ENCODE measurements around the gene CFDP1.

CFDP1 gene

DNA sequence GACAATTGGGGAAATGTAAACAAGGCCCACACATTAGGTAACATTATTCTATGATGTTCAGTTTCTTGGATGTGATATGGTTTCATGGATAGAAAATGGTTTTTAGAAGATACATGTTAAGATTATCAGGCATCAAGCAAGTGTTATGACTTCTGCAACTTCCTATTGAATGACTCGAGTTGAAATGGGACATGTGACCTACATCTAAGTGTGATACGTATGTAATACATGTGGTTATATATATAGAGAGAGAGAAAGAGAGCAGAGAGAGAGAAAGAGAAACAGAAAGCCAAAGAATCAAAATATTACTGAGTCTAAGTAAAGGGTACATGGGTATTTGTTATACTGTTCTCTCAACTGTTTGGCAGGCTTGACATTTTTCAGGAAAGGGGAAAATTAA is 29.5 kb upstream of the CFDP1 start:
- H3K4me3 ChIP-seq (ENCODE audit: low read length), result peak overlapping the region; percentile 73; the same call in 1 of the 2 replicates

DNA sequence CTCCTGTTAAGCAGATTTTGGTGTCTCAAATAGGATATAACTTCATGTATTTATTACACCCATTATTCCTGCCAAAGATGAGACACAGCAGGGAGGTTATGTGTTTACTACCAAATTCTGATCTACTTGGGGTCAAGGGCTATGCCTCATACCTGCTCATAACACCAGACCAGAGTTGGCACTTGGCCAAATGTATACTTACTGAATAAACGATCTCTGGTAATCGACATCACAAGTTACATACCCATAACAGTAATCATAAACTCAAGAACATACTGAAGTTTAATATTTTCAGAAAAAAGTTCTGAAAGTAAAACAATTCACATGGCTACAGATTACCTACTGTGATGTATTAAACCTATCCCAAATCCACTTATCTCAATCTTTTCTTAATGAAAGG is 28.3 kb upstream of the CFDP1 start:
- Histone ChIP-seq H3K4me3 (ENCODE audit: low read length) (no peak overlapping the region), H3K79me2 (ENCODE audit: low read length) (peaks cover 69% of the 10 kb centered on the region), H3K4me1 (ENCODE audit: low read length) (no peaks in the 10 kb centered on the region), H3K27me3 (replicated peaks; ENCODE audit: insufficient read depth, low read length) (no peaks in the 10 kb centered on the region), H2AFZ (ENCODE audit: low read length) (no peak overlapping the region), H3K9me2 (replicated peaks; ENCODE audit: insufficient read depth, low read length) (no peaks in the 10 kb centered on the region), H3K9ac (ENCODE audit: low read length) (no peak overlapping the region), H4K20me1 (ENCODE audit: insufficient read depth, low read length) (no peaks in the 10 kb centered on the region), H3K4me2 (ENCODE audit: low read depth, low read length) (no peak overlapping the region), H3K9me3 (replicated peaks; ENCODE audit: insufficient read depth, low read length) (no peaks in the 10 kb centered on the region), H3K27ac (ENCODE audit: low read length) (no peak overlapping the region), H3F3A (ENCODE audit: insufficient read depth, low read length) (no peaks in the 10 kb centered on the region), H3K36me3 (replicated peaks; ENCODE audit: insufficient read depth, low read length) (no peaks in the 10 kb centered on the region)
- no peak for DNase-seq
- TF ChIP-seq, protein P1, sequence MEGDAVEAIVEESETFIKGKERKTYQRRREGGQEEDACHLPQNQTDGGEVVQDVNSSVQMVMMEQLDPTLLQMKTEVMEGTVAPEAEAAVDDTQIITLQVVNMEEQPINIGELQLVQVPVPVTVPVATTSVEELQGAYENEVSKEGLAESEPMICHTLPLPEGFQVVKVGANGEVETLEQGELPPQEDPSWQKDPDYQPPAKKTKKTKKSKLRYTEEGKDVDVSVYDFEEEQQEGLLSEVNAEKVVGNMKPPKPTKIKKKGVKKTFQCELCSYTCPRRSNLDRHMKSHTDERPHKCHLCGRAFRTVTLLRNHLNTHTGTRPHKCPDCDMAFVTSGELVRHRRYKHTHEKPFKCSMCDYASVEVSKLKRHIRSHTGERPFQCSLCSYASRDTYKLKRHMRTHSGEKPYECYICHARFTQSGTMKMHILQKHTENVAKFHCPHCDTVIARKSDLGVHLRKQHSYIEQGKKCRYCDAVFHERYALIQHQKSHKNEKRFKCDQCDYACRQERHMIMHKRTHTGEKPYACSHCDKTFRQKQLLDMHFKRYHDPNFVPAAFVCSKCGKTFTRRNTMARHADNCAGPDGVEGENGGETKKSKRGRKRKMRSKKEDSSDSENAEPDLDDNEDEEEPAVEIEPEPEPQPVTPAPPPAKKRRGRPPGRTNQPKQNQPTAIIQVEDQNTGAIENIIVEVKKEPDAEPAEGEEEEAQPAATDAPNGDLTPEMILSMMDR (IDR thresholded peaks at IDR 0.05; ENCODE audit: low read length), result no peak
- TF ChIP-seq EZH2 (optimal IDR thresholded peaks at IDR 0.05; ENCODE audit: low read depth, low read length) (no peak), EZH2phosphoT487 (IDR thresholded peaks at IDR 0.05; ENCODE audit: low read length) (no peak)

More for the DNA sequence above, 29.5 kb upstream of the CFDP1 start:
- Histone ChIP-seq H3F3A (ENCODE audit: insufficient read depth, low read length) (no peaks in the 10 kb centered on the region), H3K9me3 (replicated peaks; ENCODE audit: insufficient read depth, low read length) (no peaks in the 10 kb centered on the region), H3K9me2 (replicated peaks; ENCODE audit: insufficient read depth, low read length) (no peaks in the 10 kb centered on the region), H3K27me3 (replicated peaks; ENCODE audit: insufficient read depth, low read length) (no peaks in the 10 kb centered on the region), H3K79me2 (ENCODE audit: low read length) (peaks cover 58% of the 10 kb centered on the region), H3K4me2 (ENCODE audit: low read depth, low read length) (peak overlapping the region; percentile 43; the same call in 1 of the 2 replicates), H3K4me1 (ENCODE audit: low read length) (no peaks in the 10 kb centered on the region), H2AFZ (ENCODE audit: low read length) (no peak overlapping the region), H3K36me3 (replicated peaks; ENCODE audit: insufficient read depth, low read length) (no peaks in the 10 kb centered on the region), H3K9ac (ENCODE audit: low read length) (no peak overlapping the region; the same call in 1 of the 2 replicates), H4K20me1 (ENCODE audit: insufficient read depth, low read length) (no peaks in the 10 kb centered on the region), H3K27ac (ENCODE audit: low read length) (no peak overlapping the region)
- peak; percentile 8 for DNase-seq
- no peak for TF ChIP-seq EZH2phosphoT487 (IDR thresholded peaks at IDR 0.05; ENCODE audit: low read length)
- TF ChIP-seq EZH2 (optimal IDR thresholded peaks at IDR 0.05; ENCODE audit: low read depth, low read length), result no peak
- TF ChIP-seq, protein P1 (IDR thresholded peaks at IDR 0.05; ENCODE audit: low read length), result no peak

DNA sequence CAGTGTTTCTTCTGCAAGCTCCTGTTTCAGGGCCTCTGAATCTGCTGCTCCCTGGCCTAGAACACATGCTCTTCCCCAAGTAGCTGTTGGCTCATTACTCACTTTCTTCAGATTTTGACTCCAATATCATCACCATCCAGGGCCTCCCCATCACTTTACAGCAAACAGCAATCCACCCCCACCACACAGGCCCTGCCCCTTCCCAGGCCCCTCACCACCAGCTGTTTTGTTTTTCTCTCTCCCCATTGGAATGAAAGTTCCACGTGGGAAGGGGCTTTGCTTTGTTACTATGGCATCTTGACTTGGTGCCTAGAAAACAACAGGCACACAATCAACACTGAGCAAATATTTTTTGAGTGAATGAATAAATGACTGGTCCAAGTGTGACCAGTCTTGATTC is 27.1 kb upstream of the CFDP1 start:
- H3K79me2 ChIP-seq (ENCODE audit: low read length), result peaks cover 73% of the 10 kb centered on the region
- no peak for TF ChIP-seq EZH2 (optimal IDR thresholded peaks at IDR 0.05; ENCODE audit: low read depth, low read length)
- TF ChIP-seq, protein P1 (IDR thresholded peaks at IDR 0.05; ENCODE audit: low read length), result no peak
- TF ChIP-seq EZH2phosphoT487 (IDR thresholded peaks at IDR 0.05; ENCODE audit: low read length), result no peak
- no peaks in the 10 kb centered on the region for H3K36me3 ChIP-seq (replicated peaks; ENCODE audit: insufficient read depth, low read length)
- H2AFZ ChIP-seq (ENCODE audit: low read length), result no peak overlapping the region
- H3K27me3 ChIP-seq (replicated peaks; ENCODE audit: insufficient read depth, low read length), result no peaks in the 10 kb centered on the region
- H3K27ac ChIP-seq (ENCODE audit: low read length), result no peak overlapping the region
- DNase-seq, result no peak
- H3K4me3 ChIP-seq (ENCODE audit: low read length), result no peak overlapping the region
- no peak overlapping the region for H3K9ac ChIP-seq (ENCODE audit: low read length)
- no peaks in the 10 kb centered on the region for H3K9me3 ChIP-seq (replicated peaks; ENCODE audit: insufficient read depth, low read length)
- H3F3A ChIP-seq (ENCODE audit: insufficient read depth, low read length), result no peaks in the 10 kb centered on the region
- H3K4me1 ChIP-seq (ENCODE audit: low read length), result no peaks in the 10 kb centered on the region
- H4K20me1 ChIP-seq (ENCODE audit: insufficient read depth, low read length), result no peaks in the 10 kb centered on the region
- H3K4me2 ChIP-seq (ENCODE audit: low read depth, low read length), result no peak overlapping the region
- no peaks in the 10 kb centered on the region for H3K9me2 ChIP-seq (replicated peaks; ENCODE audit: insufficient read depth, low read length)

Data from MM.1S (cell line).